OCI-LY7 (cell line): ENCODE results near the gene SAP30BP.

Experiments
- EZH2phosphoT487 ChIP-seq: fragments of 200-600 bp; sonication (generic); IDR thresholded peaks from 2 replicates; pipeline ENCODE4 v1.6.1; 2018; ENCODE audit warnings: low read depth, borderline replicate concordance, mild to moderate bottlenecking, mixed run types, antibody characterized with exemption, low read length, moderate library complexity, mixed read lengths
- TF ChIP-seq, protein P1 (sequence below): fragments of 200-600 bp; sonication (generic); conservative IDR thresholded peaks from 2 replicates; pipeline ENCODE4 v1.5.1; 2014; ENCODE audit warnings: mild to moderate bottlenecking, antibody characterized with exemption, low read length, moderate library complexity, mixed read lengths

DNA sequence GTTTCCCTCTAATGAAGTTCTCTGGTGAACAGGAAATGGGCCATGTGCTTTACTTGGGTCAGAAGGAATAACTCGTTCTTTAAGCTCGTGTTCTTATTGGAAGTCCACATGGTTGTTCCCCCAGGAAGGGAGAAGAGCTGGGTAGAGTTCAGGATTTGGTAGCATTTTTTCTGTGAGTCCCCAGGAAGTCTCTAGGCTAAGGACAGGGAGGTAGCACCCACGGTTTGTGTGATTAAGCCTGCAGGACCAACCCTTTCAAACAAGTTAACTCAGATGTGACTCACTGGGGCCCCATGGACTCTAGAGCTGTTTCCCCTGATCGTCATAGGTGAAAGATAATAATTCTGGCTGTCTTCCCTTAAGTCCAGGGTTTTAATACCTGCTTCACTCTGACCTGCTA is 16.4 kb downstream of the SAP30BP start:
- TF ChIP-seq EZH2phosphoT487 = no peak
- TF ChIP-seq, protein P1, sequence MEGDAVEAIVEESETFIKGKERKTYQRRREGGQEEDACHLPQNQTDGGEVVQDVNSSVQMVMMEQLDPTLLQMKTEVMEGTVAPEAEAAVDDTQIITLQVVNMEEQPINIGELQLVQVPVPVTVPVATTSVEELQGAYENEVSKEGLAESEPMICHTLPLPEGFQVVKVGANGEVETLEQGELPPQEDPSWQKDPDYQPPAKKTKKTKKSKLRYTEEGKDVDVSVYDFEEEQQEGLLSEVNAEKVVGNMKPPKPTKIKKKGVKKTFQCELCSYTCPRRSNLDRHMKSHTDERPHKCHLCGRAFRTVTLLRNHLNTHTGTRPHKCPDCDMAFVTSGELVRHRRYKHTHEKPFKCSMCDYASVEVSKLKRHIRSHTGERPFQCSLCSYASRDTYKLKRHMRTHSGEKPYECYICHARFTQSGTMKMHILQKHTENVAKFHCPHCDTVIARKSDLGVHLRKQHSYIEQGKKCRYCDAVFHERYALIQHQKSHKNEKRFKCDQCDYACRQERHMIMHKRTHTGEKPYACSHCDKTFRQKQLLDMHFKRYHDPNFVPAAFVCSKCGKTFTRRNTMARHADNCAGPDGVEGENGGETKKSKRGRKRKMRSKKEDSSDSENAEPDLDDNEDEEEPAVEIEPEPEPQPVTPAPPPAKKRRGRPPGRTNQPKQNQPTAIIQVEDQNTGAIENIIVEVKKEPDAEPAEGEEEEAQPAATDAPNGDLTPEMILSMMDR = no peak
